ENCODE measurements around the gene BLTP3A. TPM values are rescaled to one million over a fixed set of nuclear protein-coding genes. Genes with fewer than 3 reads are reported as not detected.
"Not testable (repeated sequence)": the region's sequence is repeated elsewhere in the genome, so short reads cannot be mapped to it uniquely, and the experiment has no call there.

Gene BLTP3A
- polyA plus RNA-seq, 1 donor from 2014 or later = 11.2 TPM

GRCh38 chr6:34799547-34799946 lies 7.7 kb downstream of the BLTP3A start:
- no peak overlapping the region for H2AFZ ChIP-seq (ENCODE audit: low read depth, low read length)
- H3K9ac ChIP-seq (ENCODE audit: low read length) = no peak overlapping the region
- no peaks in the 10 kb centered on the region for H3K9me2 ChIP-seq (ENCODE audit: insufficient read depth, low read length)
- H3F3A ChIP-seq (ENCODE audit: insufficient read depth, low read length, poor library complexity, severe bottlenecking) = no peaks in the 10 kb centered on the region
- H3K79me2 ChIP-seq (replicated peaks; ENCODE audit: insufficient read depth, low read length) = peaks cover 11% of the 10 kb centered on the region
- no peak overlapping the region for H3K27ac ChIP-seq (ENCODE audit: low read length)
- H3K36me3 ChIP-seq (ENCODE audit: insufficient read depth, low read length) = no peaks in the 10 kb centered on the region
- no peak overlapping the region for H3K4me2 ChIP-seq (ENCODE audit: low read length)
- H3K27me3 ChIP-seq (ENCODE audit: insufficient read depth, low read depth, low read length) = no peaks in the 10 kb centered on the region
- no peak overlapping the region for H3K4me3 ChIP-seq (ENCODE audit: low read length)
- H3K9me3 ChIP-seq (ENCODE audit: low read length) = no peaks in the 10 kb centered on the region
- H4K20me1 ChIP-seq (ENCODE audit: insufficient read depth) = no peaks in the 10 kb centered on the region
- no peak for TF ChIP-seq SMC3 (conservative IDR thresholded peaks at IDR 0.05; ENCODE audit: poor library complexity)

- Histone ChIP-seq H3K9me3 (ENCODE audit: low read length) (no peaks in the 10 kb centered on the region), H3F3A (ENCODE audit: insufficient read depth, low read length, poor library complexity, severe bottlenecking) (no peaks in the 10 kb centered on the region), H4K20me1 (ENCODE audit: insufficient read depth) (no peaks in the 10 kb centered on the region), H3K36me3 (ENCODE audit: insufficient read depth, low read length) (no peaks in the 10 kb centered on the region), H3K79me2 (replicated peaks; ENCODE audit: insufficient read depth, low read length) (peaks cover 2% of the 10 kb centered on the region), H3K27me3 (ENCODE audit: insufficient read depth, low read depth, low read length) (no peaks in the 10 kb centered on the region), H2AFZ (ENCODE audit: low read depth, low read length) (no peak overlapping the region), H3K4me2 (ENCODE audit: low read length) (no peak overlapping the region), H3K27ac (ENCODE audit: low read length) (no peak overlapping the region), H3K9ac (ENCODE audit: low read length) (no peak overlapping the region), H3K9me2 (ENCODE audit: insufficient read depth, low read length) (no peaks in the 10 kb centered on the region), H3K4me3 (ENCODE audit: low read length) (no peak overlapping the region)
- no peak for TF ChIP-seq REST (IDR thresholded peaks at IDR 0.05; ENCODE audit: borderline replicate concordance)
These were observed 12.7 kb downstream of the BLTP3A start for GRCh38 chr6:34804543-34804942.

GRCh38 chr6:34805074-34805473 lies 13.2 kb downstream of the BLTP3A start:
- not testable (repeated sequence) for H4K20me1 ChIP-seq (ENCODE audit: insufficient read depth); H3K27me3 ChIP-seq (ENCODE audit: insufficient read depth, low read depth, low read length); H3K9me3 ChIP-seq (ENCODE audit: low read length); H3K4me2 ChIP-seq (ENCODE audit: low read length); H2AFZ ChIP-seq (ENCODE audit: low read depth, low read length); H3K9me2 ChIP-seq (ENCODE audit: insufficient read depth, low read length); H3K4me3 ChIP-seq (ENCODE audit: low read length); H3K9ac ChIP-seq (ENCODE audit: low read length); H3K27ac ChIP-seq (ENCODE audit: low read length); H3K79me2 ChIP-seq (replicated peaks; ENCODE audit: insufficient read depth, low read length); H3F3A ChIP-seq (ENCODE audit: insufficient read depth, low read length, poor library complexity, severe bottlenecking); H3K36me3 ChIP-seq (ENCODE audit: insufficient read depth, low read length)

- H3K9ac ChIP-seq (ENCODE audit: low read length) = no peak overlapping the region
- H3K36me3 ChIP-seq (ENCODE audit: insufficient read depth, low read length) = no peaks in the 10 kb centered on the region
- H3K9me3 ChIP-seq (ENCODE audit: low read length) = no peaks in the 10 kb centered on the region
- TF ChIP-seq EP300 (conservative IDR thresholded peaks at IDR 0.05; ENCODE audit: poor library complexity, severe bottlenecking) (no peak), CTCF (IDR thresholded peaks at IDR 0.05; ENCODE audit: poor library complexity, severe bottlenecking) (no peak), REST (IDR thresholded peaks at IDR 0.05; ENCODE audit: borderline replicate concordance) (no peak), MXI1 (conservative IDR thresholded peaks at IDR 0.05; ENCODE audit: poor library complexity, severe bottlenecking) (no peak), EZH2 (IDR thresholded peaks at IDR 0.05; ENCODE audit: borderline replicate concordance, insufficient read depth, low read length, poor library complexity, severe bottlenecking) (no peak), RAD21 (conservative IDR thresholded peaks at IDR 0.05) (no peak), TAF1 (IDR thresholded peaks at IDR 0.05; ENCODE audit: low read depth) (no peak), SMC3 (conservative IDR thresholded peaks at IDR 0.05; ENCODE audit: poor library complexity) (no peak), POLR2AphosphoS5 (IDR thresholded peaks at IDR 0.05) (no peak)
- H4K20me1 ChIP-seq (ENCODE audit: insufficient read depth) = no peaks in the 10 kb centered on the region
- H3K4me3 ChIP-seq (ENCODE audit: low read length) = no peak overlapping the region
- no peak overlapping the region for H2AFZ ChIP-seq (ENCODE audit: low read depth, low read length)
- H3K4me2 ChIP-seq (ENCODE audit: low read length) = no peak overlapping the region
- H3K79me2 ChIP-seq (replicated peaks; ENCODE audit: insufficient read depth, low read length) = peaks cover 2% of the 10 kb centered on the region
- H3K27ac ChIP-seq (ENCODE audit: low read length) = no peak overlapping the region
- no peaks in the 10 kb centered on the region for H3K9me2 ChIP-seq (ENCODE audit: insufficient read depth, low read length)
- H3K27me3 ChIP-seq (ENCODE audit: insufficient read depth, low read depth, low read length) = no peaks in the 10 kb centered on the region
- H3F3A ChIP-seq (ENCODE audit: insufficient read depth, low read length, poor library complexity, severe bottlenecking) = no peaks in the 10 kb centered on the region
These were observed 15.0 kb downstream of the BLTP3A start for GRCh38 chr6:34806738-34807453.
